ENCODE results near the gene NUBP2.

The NUBP2 gene

GRCh38 chr16:1771188-1771863, 11.4 kb upstream of the NUBP2 start, which contains the start of gene NME3:
Gene NME3, minus strand, starts transcription at chr16:1771543. Its CDS starts 9 bp downstream, at chr16:1771534.
- in situ Hi-C loops (cut with MboI; ENCODE audit: low sequenced_read_pairs): no loop called here

GRCh38 chr16:1771864-1772361, 10.8 kb upstream of the NUBP2 start:
- in situ Hi-C loops (cut with MboI; ENCODE audit: low sequenced_read_pairs): no loop called here

GRCh38 chr16:1772362-1772907, 10.3 kb upstream of the NUBP2 start, which contains the start of gene EME2:
Gene EME2, plus strand, starts transcription at chr16:1772810. Its CDS starts 418 bp downstream, at chr16:1773228.
- in situ Hi-C loops (cut with MboI; ENCODE audit: low sequenced_read_pairs): no loop called here

GRCh38 chr16:1772908-1773702, 9.7 kb upstream of the NUBP2 start, which contains the start of gene MRPS34:
Gene MRPS34, minus strand, starts transcription at chr16:1773134. Its CDS starts 15 bp downstream, at chr16:1773119.
- in situ Hi-C loops (cut with MboI; ENCODE audit: low sequenced_read_pairs): no loop called here

GRCh38 chr16:1773703-1774447, 8.9 kb upstream of the NUBP2 start:
- in situ Hi-C loops (cut with MboI; ENCODE audit: low sequenced_read_pairs): no loop called here

- in situ Hi-C loops (cut with MboI; ENCODE audit: low sequenced_read_pairs): no loop called here
Observed at GRCh38 chr16:1774448-1774780, 8.3 kb upstream of the NUBP2 start.

- in situ Hi-C loops (cut with MboI; ENCODE audit: low sequenced_read_pairs): no loop called here
Observed at GRCh38 chr16:1775006-1775845, 7.5 kb upstream of the NUBP2 start.

- in situ Hi-C loops (cut with MboI; ENCODE audit: low sequenced_read_pairs): no loop called here
Observed at GRCh38 chr16:1775846-1776671, 6.7 kb upstream of the NUBP2 start.

- in situ Hi-C loops (cut with MboI; ENCODE audit: low sequenced_read_pairs): no loop called here
Observed at GRCh38 chr16:1776672-1776955, 6.1 kb upstream of the NUBP2 start.

GRCh38 chr16:1776991-1777374, 5.8 kb upstream of the NUBP2 start:
- in situ Hi-C loops (cut with MboI; ENCODE audit: low sequenced_read_pairs): no loop called here

GRCh38 chr16:1777375-1778199, 5.2 kb upstream of the NUBP2 start:
- in situ Hi-C loops (cut with MboI; ENCODE audit: low sequenced_read_pairs): no loop called here

GRCh38 chr16:1778200-1779179, 4.3 kb upstream of the NUBP2 start:
- in situ Hi-C loops (cut with MboI; ENCODE audit: low sequenced_read_pairs): no loop called here

- in situ Hi-C loops (cut with MboI; ENCODE audit: low sequenced_read_pairs): no loop called here
Observed at GRCh38 chr16:1779234-1779701, 3.5 kb upstream of the NUBP2 start.

GRCh38 chr16:1779741-1780676, 2.8 kb upstream of the NUBP2 start:
- in situ Hi-C loops (cut with MboI; ENCODE audit: low sequenced_read_pairs): no loop called here

- in situ Hi-C loops (cut with MboI; ENCODE audit: low sequenced_read_pairs): no loop called here
Observed at GRCh38 chr16:1780677-1781072, 2.1 kb upstream of the NUBP2 start.

GRCh38 chr16:1781254-1781653, 1.5 kb upstream of the NUBP2 start:
- in situ Hi-C loops (cut with MboI; ENCODE audit: low sequenced_read_pairs): no loop called here

All from hTERT RPE-1 (cell line).